EH (cell line): ENCODE measurements around the gene DOK3.

Source experiments
- DNase-seq: peaks from one replicate; pipeline ENCODE4 v3.0.0-alpha.2; 2015; ENCODE audit warnings: low read depth

The DOK3 gene

GRCh38 chr5:177511796-177512675 lies 2.4 kb upstream of the DOK3 start:
- no peak for DNase-seq

- DNase-seq = no peak
These were observed 1.6 kb upstream of the DOK3 start for GRCh38 chr5:177511181-177511580.

GRCh38 chr5:177510567-177511053 lies 984 bp upstream of the DOK3 start:
- DNase-seq = no peak

- DNase-seq = no peak
These were observed 453 bp upstream of the DOK3 start for GRCh38 chr5:177509991-177510566.

GRCh38 chr5:177508837-177509236 lies 789 bp downstream of the DOK3 start:
- no peak for DNase-seq

GRCh38 chr5:177508221-177508611 lies 1.4 kb downstream of the DOK3 start:
- DNase-seq = no peak

GRCh38 chr5:177507596-177508220 lies 1.9 kb downstream of the DOK3 start:
- DNase-seq = no peak

- DNase-seq = peak; percentile 22
These were observed 2.5 kb downstream of the DOK3 start for GRCh38 chr5:177507165-177507564.

GRCh38 chr5:177505075-177505474 lies 4.6 kb downstream of the DOK3 start:
- DNase-seq = no peak

GRCh38 chr5:177504086-177505056 lies 5.3 kb downstream of the DOK3 start:
- DNase-seq = no peak

- no peak for DNase-seq
These were observed 6.1 kb downstream of the DOK3 start for GRCh38 chr5:177503351-177504085.

- no peak for DNase-seq
These were observed 6.7 kb downstream of the DOK3 start for GRCh38 chr5:177502886-177503285.

- no peak for DNase-seq
These were observed 7.5 kb downstream of the DOK3 start for GRCh38 chr5:177501874-177502678.

- DNase-seq = peak; percentile 85
These were observed 8.7 kb downstream of the DOK3 start for GRCh38 chr5:177500685-177501522.

GRCh38 chr5:177499842-177500241 lies 9.8 kb downstream of the DOK3 start:
- DNase-seq = peak; percentile 47

GRCh38 chr5:177498013-177498787 lies 11.4 kb downstream of the DOK3 start:
- no peak for DNase-seq

- DNase-seq = peak; percentile 99
These were observed 12.2 kb downstream of the DOK3 start, which contains the start of gene PDLIM7 for GRCh38 chr5:177497292-177498012. Gene PDLIM7 (minus strand): TSS chr5:177497604. CDS start chr5:177496512, 1,092 bp downstream.
